SHP77 treated with DMSO at 0.1 percent for 48 hours (cell line): Measurements from ENCODE around the gene HDAC7.

Source experiments
- DNase-seq: peaks from one replicate; lab custom pipeline; 2025; lab: John Stamatoyannopoulos, UW

HDAC7 gene

GRCh38 chr12:47746073-47746472, 73.6 kb downstream of the HDAC7 start:
- no peak for DNase-seq

DNA sequence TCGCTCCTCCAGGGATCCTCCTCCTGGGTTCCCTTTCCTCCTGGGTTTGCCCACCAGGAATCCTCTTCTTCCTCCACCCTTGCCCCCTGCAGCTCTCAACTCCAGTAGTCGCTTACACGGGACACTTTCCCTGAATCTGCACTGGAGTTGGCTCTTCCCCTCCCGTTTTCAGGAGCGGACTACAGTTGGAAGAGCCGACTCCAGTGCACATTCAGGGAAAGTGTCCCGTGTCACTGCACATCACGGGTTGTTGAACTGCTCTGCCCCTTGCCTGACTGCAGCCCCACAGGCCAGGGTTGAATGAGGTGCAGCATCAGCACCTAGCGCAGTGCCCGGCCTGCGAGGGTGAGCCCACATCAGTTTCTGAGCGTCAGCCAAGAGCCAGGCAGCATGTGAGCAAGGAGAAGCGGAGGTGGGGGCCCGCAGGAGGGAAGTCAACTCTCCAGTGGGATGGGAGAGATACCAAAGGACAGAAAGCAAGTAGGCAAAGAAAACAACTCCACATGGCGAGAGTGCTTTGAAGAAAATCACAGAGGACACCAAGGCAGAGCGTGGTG, 74.1 kb downstream of the HDAC7 start:
- DNase-seq, result no peak

- no peak for DNase-seq
These were observed 74.8 kb downstream of the HDAC7 start for GRCh38 chr12:47744778-47745436.

DNA sequence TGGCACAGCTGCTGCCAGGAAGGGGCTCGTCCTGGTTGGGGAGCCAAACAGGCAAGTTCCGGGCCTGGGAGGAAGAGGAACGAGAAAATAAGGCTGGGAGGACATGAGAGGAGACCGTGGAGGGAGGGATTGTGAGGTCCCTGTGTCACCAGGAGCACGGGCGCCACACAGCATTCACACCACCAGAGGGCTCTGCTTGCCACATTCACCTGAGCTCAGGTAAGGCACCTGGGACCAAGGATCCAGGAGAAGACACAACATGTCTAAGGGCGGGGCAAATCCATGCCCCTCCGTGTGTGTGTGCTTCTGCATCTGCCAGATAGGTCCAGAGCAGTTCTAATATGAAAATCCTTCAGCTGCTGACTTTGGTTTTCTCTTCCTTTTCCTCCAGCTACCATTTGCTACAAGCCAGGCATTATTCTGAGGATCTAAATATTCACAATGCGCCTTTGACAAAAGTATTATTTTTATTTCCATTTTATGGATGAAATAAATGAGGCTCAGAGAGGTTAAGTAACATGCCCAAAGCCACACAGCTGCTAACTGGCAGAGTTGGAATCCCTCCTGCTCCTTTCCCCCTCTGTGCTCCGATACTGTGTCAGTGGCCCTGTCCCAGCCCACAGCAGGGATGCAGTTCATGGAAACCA, 75.6 kb downstream of the HDAC7 start:
- DNase-seq, result no peak

GRCh38 chr12:47743311-47743860, 76.3 kb downstream of the HDAC7 start:
- no peak for DNase-seq

GRCh38 chr12:47742253-47742825, 77.4 kb downstream of the HDAC7 start:
- DNase-seq, result peak; percentile 37

GRCh38 chr12:47741340-47741703, 78.4 kb downstream of the HDAC7 start:
- DNase-seq, result peak; percentile 86

DNA sequence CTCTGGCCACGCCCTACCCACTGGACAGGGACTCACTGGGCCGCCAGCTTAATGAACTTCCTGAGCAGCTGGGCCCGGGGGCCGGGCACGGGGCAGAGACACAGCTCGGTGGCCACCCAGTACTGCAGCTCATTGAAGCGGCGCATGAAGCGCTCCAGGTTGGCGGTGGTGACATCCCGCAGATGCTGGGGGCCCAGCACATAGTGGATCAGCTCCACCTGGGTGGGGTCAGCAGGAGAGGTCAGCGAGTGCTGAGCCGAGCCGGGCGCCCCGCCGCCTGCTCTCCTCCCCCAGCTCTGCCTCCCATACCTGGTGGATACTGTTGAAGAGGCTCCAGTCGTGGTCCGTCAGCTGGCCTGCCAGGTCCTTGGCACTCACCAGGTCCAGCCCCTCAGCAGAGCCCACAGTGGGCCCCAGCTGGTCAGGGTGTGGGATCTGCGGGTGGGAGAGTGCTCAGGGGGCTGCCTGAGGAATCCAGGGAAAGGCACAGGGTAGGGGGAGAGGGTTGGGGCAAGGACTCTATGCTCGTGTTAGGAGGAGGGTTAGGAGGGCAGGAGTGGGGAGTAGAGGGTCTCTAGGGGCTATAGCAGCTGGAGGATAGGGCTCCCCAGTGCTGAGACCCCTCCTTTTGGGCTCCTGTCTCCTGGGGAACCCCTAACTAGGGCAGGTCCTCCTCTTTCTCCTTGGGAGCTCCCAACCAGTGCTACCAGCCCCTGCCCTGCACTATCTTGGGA, 78.9 kb downstream of the HDAC7 start:
- no peak for DNase-seq

GRCh38 chr12:47739979-47740378, 79.7 kb downstream of the HDAC7 start:
- no peak for DNase-seq

DNA sequence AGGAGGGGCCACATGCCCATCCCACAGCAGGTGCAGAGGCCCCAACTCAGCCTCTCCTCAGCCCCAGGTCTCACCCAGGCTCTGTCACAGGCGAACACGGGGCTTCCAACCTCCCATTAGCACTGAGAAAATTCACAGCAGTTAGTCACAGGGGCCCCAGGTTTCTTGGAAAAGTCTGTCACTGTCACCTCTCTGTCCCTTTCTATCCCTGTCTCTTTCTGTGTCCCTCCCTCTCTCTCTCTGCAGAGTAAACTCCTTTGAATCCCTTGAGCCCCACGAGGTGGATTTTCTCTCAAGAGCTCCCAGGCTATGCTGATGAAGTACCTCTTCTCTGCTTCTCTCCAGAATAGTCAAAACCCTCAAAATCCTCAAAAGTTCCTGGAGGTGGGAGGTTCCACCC, 80.4 kb downstream of the HDAC7 start:
- DNase-seq, result no peak

DNA sequence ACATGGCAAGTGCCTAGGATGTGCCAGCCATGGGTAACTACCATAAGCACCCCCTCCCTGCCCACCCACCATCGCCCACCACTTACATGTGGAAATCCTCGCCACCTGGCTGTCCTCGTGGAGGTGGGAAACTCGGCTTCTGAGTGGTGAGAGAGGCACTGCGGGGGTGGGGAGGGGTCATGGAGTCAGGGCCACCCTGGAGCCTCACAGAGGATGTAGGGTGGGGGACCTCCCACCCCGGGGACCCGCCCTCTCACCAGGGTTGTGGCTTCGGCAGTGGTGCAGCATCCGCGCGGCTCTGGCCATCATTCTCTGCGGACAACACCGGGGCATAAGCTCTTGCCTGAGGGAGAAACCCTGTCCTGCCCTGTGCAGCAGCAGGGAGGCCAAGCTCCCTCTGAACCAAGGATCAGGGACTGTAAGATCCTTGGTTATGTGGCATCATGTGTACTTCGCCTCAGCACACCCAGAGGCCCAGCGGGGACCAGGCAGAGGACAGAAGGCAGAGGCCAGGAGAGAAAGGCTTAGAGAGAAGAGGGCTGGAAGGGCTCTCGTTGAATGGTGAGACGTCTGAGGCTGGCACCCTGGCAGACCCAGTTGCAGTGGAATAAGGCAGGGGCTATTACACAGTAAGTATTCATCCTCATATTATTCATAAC, 81.6 kb downstream of the HDAC7 start:
- DNase-seq, result no peak

DNA sequence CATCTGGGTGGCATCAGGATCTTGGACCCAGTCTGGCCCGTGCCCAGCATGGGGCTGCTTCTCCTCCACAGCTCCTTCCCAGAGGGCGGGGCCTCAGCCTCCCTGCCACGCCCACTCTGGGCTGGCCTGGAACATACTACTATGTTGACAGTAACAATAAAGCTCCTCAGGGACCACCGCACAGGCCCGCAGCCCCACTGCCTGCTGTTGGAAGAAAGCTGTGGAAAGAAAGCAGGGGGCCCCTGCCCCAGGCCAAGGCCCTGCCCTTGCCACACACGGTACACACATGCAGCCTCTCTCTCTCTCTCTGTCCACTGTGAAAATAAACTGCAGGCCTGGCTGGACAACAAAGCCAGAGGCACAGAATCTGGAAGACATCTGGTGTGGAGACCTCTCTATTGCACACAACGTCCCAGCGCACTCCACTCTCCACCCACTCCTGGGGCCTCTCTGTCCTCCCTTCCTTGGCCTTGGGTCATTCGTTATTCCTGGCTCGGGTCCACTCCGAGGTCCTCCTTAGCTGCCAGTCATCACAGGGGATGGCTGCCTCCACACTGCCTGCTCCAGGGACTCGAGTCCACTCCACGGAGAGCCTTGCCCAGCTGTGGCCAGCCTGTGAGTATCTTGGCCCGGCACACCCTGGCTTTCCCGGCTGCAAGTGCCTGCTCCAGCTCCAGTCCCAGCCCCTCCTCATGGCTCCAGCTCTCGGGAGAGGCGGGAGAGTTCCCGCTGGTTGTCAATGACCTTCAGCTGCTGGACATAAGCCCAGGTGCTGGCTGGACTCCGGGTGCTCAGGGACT, 82.6 kb downstream of the HDAC7 start:
- DNase-seq, result no peak

DNA sequence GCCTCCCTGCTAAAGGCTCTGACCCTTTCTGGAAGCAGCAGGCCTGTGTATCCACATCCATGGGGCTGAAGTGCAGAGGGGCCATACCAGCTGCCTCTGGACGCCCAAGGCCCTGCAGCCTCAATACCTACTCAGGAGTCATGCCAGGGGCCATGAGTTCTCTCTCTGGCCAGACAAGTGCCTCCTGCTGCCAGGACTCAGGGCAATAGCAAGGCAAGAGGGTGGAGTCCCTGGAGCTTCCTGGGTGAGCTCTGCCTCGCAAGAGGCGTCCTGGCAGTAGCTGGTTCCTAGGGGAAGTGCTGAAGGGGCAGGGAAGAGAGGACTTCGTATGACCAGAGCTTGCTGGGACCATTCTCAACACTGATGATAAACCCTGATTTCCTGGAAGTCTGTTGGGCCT, 83.5 kb downstream of the HDAC7 start:
- no peak for DNase-seq

- no peak for DNase-seq
These were observed 84.1 kb downstream of the HDAC7 start for GRCh38 chr12:47735649-47736048.

GRCh38 chr12:47734725-47735480, 84.8 kb downstream of the HDAC7 start:
- DNase-seq, result no peak

GRCh38 chr12:47733142-47733541, 86.6 kb downstream of the HDAC7 start:
- no peak for DNase-seq
